Right renal cortex interstitium (tissue), 3 donors: ENCODE data around the gene SETD9. TPM values are rescaled to one million over a fixed set of nuclear protein-coding genes. Genes with fewer than 3 reads are reported as not detected.

ENCODE experiments used
- DNase-seq, 3 donors: peaks; one replicate each; pipeline ENCODE4 v3.0.0-alpha.2; 2013; ENCODE audit warnings: low read depth in 3 of 3, low spot score in 2 of 3
- polyA plus RNA-seq, 3 donors: library from polyadenylated mRNA; unstranded; fragments of 120-200 nt; gene quantifications; one replicate each; pipeline ENCODE4 v1.2.1, GENCODE V29; 2013; ENCODE audit not compliant: insufficient read length in 3 of 3

Gene SETD9
- polyA plus RNA-seq, 3 donors = 6.7 to 19.0 (median 10.9) TPM

- no peak for DNase-seq
Measured at GRCh38 chr5:56922922-56923321, 13.5 kb downstream of the SETD9 start.

- no peak for DNase-seq
Measured at GRCh38 chr5:56934325-56934724, 24.9 kb downstream of the SETD9 start.

- no peak for DNase-seq
Measured at GRCh38 chr5:56938858-56939257, 29.5 kb downstream of the SETD9 start.

- no peak for DNase-seq
Measured at GRCh38 chr5:56941981-56942380, 32.6 kb downstream of the SETD9 start.

GRCh38 chr5:56947052-56947451 is 37.7 kb downstream of the SETD9 start:
- DNase-seq = no peak

GRCh38 chr5:56950626-56951125 is 41.3 kb downstream of the SETD9 start:
- DNase-seq = peak; percentile 61 to 67 (median 65)

- peak in 2 of 3 donors; percentile 17 to 32 for DNase-seq
Measured at GRCh38 chr5:56951126-56951945, 41.9 kb downstream of the SETD9 start.

GRCh38 chr5:56951946-56952691 is 42.7 kb downstream of the SETD9 start, which contains the start of gene MIER3:
Gene MIER3 (minus strand): TSS chr5:56952123. CDS start chr5:56952102, 21 bp downstream.
- DNase-seq = peak in 2 of 3 donors; percentile 53

GRCh38 chr5:56954262-56954661 is 44.9 kb downstream of the SETD9 start:
- no peak for DNase-seq

GRCh38 chr5:56958595-56958994 is 49.2 kb downstream of the SETD9 start:
- DNase-seq = no peak

GRCh38 chr5:56959326-56959725 is 49.9 kb downstream of the SETD9 start:
- no peak for DNase-seq

- no peak for DNase-seq
Measured at GRCh38 chr5:56961746-56962145, 52.4 kb downstream of the SETD9 start.

- DNase-seq = no peak
Measured at GRCh38 chr5:56962286-56962685, 52.9 kb downstream of the SETD9 start.

GRCh38 chr5:56963246-56963645 is 53.9 kb downstream of the SETD9 start:
- no peak for DNase-seq

GRCh38 chr5:56964173-56964572 is 54.8 kb downstream of the SETD9 start:
- DNase-seq = no peak

Other genes starting within 250 kb of the SETD9 start
- gene MAP3K1, start 94.0 kb upstream of the SETD9 start, polyA plus RNA-seq = 10 to 100 TPM; 86.0 to 96.3 (median 86.8) TPM
- 10 to 100 TPM; 36.9 to 39.4 (median 37.5) TPM for gene MIER3, start 42.5 kb downstream of the SETD9 start, polyA plus RNA-seq